Measurements from ENCODE around the gene DNAH12.

GRCh38 chr3:57275393-57275792 is 268.8 kb downstream of the DNAH12 start:
- no peak for TF ChIP-seq CTCF (IDR thresholded peaks at IDR 0.05)
- TF ChIP-seq GABPA (IDR thresholded peaks at IDR 0.05; ENCODE audit: low read depth): no peak
